HepG2 (cell line): ENCODE measurements around the gene CXCL6. TPM values are rescaled to one million over a fixed set of nuclear protein-coding genes. Genes with fewer than 3 reads are reported as not detected.
A peak's percentile ranks its signal among the peaks of the same experiment; 100 is the strongest.

ENCODE experiments used
- ATAC-seq: fragments of 200-7000 bp; cut with Tn5 transposase; 3 replicates; pipeline ENCODE4 v1.9.1; 2020; ENCODE audit warnings: mild to moderate bottlenecking, moderate library complexity
- BruUV-seq: library from RNA; stranded (reverse); fragments of 400-500 nt; replicated peaks from 2 replicates; lab custom pipeline; 2021; lab: Mats Ljungman, UMichigan
- CTCF ChIA-PET: fragments of 300-600 bp; formaldehyde crosslinking; extraction: SDS; loops from one replicate; lab custom pipeline; 2021; ENCODE audit warnings: low total read pairs, inconsistent platforms, low intra/inter-chr PET ratio; lab: Yijun Ruan, JAX
- POLR2A ChIA-PET: fragments of 350-600 bp; sonication (Branson Sonifier 250); formaldehyde crosslinking; loops from one replicate; lab custom pipeline; 2020; ENCODE audit warnings: antibody characterized with exemption, inconsistent platforms; lab: Yijun Ruan, JAX
- DNase-seq: peaks from one replicate; pipeline ENCODE4 v3.0.0-alpha.2; 2015; ENCODE audit warnings: low spot score
- FAIRE-seq: peaks from 3 replicates; lab custom pipeline; 2011; peaks lifted over from hg19 to GRCh38; lab: Jason Lieb, UNC
- H2AFZ ChIP-seq: one replicate; pipeline ENCODE4 v1.6.1; 2011; ENCODE audit warnings: low read length, inconsistent platforms
- H3K27ac ChIP-seq: fragments of 300-600 bp; 3 replicates; pipeline ENCODE4 v1.8.0; 2011; ENCODE audit warnings: mixed run types, mild to moderate bottlenecking, mixed read lengths, low read length, inconsistent platforms; ENCODE audit not compliant: insufficient read depth; ENCODE audit errors: extremely low read length
- H3K27me3 ChIP-seq, 2 experiments: fragments of 200-600 bp in 1 of 2; 2 replicates in 1 of 2; 3 replicates in 1 of 2; pipeline versions ENCODE4 v1.6.0 to v1.8.0; 2011; ENCODE audit warnings: low read length in 2 of 2, mild to moderate bottlenecking in 2 of 2, moderate library complexity in 2 of 2, inconsistent platforms in 1 of 2; ENCODE audit not compliant: insufficient read depth in 2 of 2, control insufficient read depth in 1 of 2
- H3K36me3 ChIP-seq, 2 experiments: fragments of 200-600 bp in 1 of 2; replicated peaks in 1 of 2; 2 replicates in 1 of 2; 3 replicates in 1 of 2; pipeline versions ENCODE4 v1.5.1 to v1.8.0; 2011; ENCODE audit warnings: low read length in 2 of 2, inconsistent platforms in 1 of 2; ENCODE audit not compliant: insufficient read depth in 2 of 2, control insufficient read depth in 1 of 2
- H3K4me1 ChIP-seq: 2 replicates; pipeline ENCODE4 v1.5.1; 2012; ENCODE audit warnings: low read length, inconsistent platforms; ENCODE audit not compliant: insufficient read depth
- H3K4me2 ChIP-seq: 2 replicates; pipeline ENCODE4 v1.6.0; 2011; ENCODE audit warnings: low read depth, low read length, inconsistent platforms
- H3K4me3 ChIP-seq, 3 experiments: fragments of 200-600 bp in 1 of 3; sonication (generic), shearing (Covaris generic) in 1 of 3; replicated peaks in 1 of 3; 2 replicates each; pipeline ENCODE4 v1.5.1; 2011 to 2016; ENCODE audit warnings: low read length in 3 of 3, inconsistent platforms in 2 of 3, low read depth in 2 of 3, mild to moderate bottlenecking in 2 of 3, control low read depth in 1 of 3, mixed read lengths in 1 of 3; ENCODE audit not compliant: insufficient read depth in 1 of 3
- H3K79me2 ChIP-seq: one replicate; pipeline ENCODE4 v1.6.1; 2011; ENCODE audit warnings: low read length, inconsistent platforms; ENCODE audit not compliant: insufficient read depth
- H3K9ac ChIP-seq: 2 replicates; pipeline ENCODE4 v1.6.0; 2011; ENCODE audit warnings: mild to moderate bottlenecking, low read depth, low read length, inconsistent platforms; ENCODE audit not compliant: insufficient read depth
- H3K9me3 ChIP-seq: 2 replicates; pipeline ENCODE4 v1.5.1; 2012; ENCODE audit warnings: mild to moderate bottlenecking, low read length
- H4K20me1 ChIP-seq: 2 replicates; pipeline ENCODE4 v1.6.0; 2011; ENCODE audit warnings: inconsistent platforms, mild to moderate bottlenecking, low read length, moderate library complexity; ENCODE audit not compliant: insufficient read depth
- HMG20A ChIP-seq: IDR thresholded peaks from 2 replicates; pipeline ENCODE4 v1.6.1; 2016; ENCODE audit warnings: borderline replicate concordance
- HNRNPK ChIP-seq: fragments of 200-400 bp; formaldehyde crosslinking; IDR thresholded peaks from 2 replicates; pipeline ENCODE4 v1.6.1; 2018; ENCODE audit warnings: low read length, low read depth, moderate library complexity, mild to moderate bottlenecking; ENCODE audit not compliant: poor library complexity, severe bottlenecking
- KLF13 ChIP-seq: sonication (generic); formaldehyde crosslinking; IDR thresholded peaks from 2 replicates; pipeline ENCODE4 v1.4.0; 2020; ENCODE audit warnings: mild to moderate bottlenecking, missing genetic modification reagents
- KLF6 ChIP-seq: IDR thresholded peaks from 2 replicates; pipeline ENCODE4 v1.8.0; 2016; ENCODE audit warnings: missing biosample characterization, missing genetic modification reagents
- USF2 ChIP-seq, 2 experiments: sonication (generic) in 1 of 2; formaldehyde crosslinking in 1 of 2; IDR thresholded peaks; 2 replicates each; pipeline versions ENCODE4 v1.5.1 to v1.6.1; 2011 to 2020; ENCODE audit warnings: borderline replicate concordance in 1 of 2, low read depth in 1 of 2, low read length in 1 of 2, mild to moderate bottlenecking in 1 of 2, missing genetic modification reagents in 1 of 2, moderate library complexity in 1 of 2
- ZNF143 ChIP-seq: sonication (generic); formaldehyde crosslinking; IDR thresholded peaks from 2 replicates; pipeline ENCODE4 v1.4.0; 2020; ENCODE audit warnings: missing genetic modification reagents
- ZNF235 ChIP-seq: sonication (generic); formaldehyde crosslinking; IDR thresholded peaks from 2 replicates; pipeline ENCODE4 v1.8.1; 2023; ENCODE audit warnings: mild to moderate bottlenecking, missing genetic modification reagents, borderline replicate concordance
- ZNF292 ChIP-seq: sonication (generic); formaldehyde crosslinking; IDR thresholded peaks from 2 replicates; pipeline ENCODE4 v1.8.1; 2022; ENCODE audit warnings: mild to moderate bottlenecking, low read depth, missing genetic modification reagents, borderline replicate concordance
- ZNF337 ChIP-seq: sonication (generic); formaldehyde crosslinking; IDR thresholded peaks from 2 replicates; pipeline ENCODE4 v1.5.1; 2020; ENCODE audit warnings: missing genetic modification reagents, low read depth, mild to moderate bottlenecking, borderline replicate concordance
- in situ Hi-C: cut with HindIII; loops from 2 replicates; pipeline ENCODE4 v1.10.0; 2017; ENCODE audit warnings: low pct_unique_long_range_greater_than_20kb; ENCODE audit not compliant: extremely low pct_ligation_motif_present
- intact Hi-C: fragments of 100-400 bp; cut with micrococcal nuclease; formaldehyde crosslinking; loops from one replicate; pipeline ENCODE4 v1.10.0; 2022; ENCODE audit not compliant: unreplicated experiment
- polyA plus RNA-seq, 8 experiments: library from polyadenylated mRNA; depleted of rRNA in 3 of 8; stranded (reverse) in 7 of 8; unstranded in 1 of 8; fragments of >200 nt; fragmentation: Illumina TruSeq in 4 of 8; extraction: Trizol in 4 of 8; gene quantifications; 2 replicates each; pipeline versions ENCODE4 v1.2.1 to v1.2.3, GENCODE V29; 2011 to 2016; ENCODE audit warnings: low read depth in 4 of 8, missing spikeins in 1 of 8, mixed read lengths in 1 of 8; ENCODE audit not compliant: insufficient read depth in 1 of 8
- total RNA-seq, 5 experiments: library from RNA; depleted of rRNA; stranded (reverse); fragments of >200 nt; fragmentation: Illumina TruSeq; extraction: Trizol; gene quantifications; 2 replicates each; pipeline ENCODE4 v1.2.3, GENCODE V29; 2016; ENCODE audit warnings: low read depth in 1 of 5

The CXCL6 gene
- total and polyA plus RNA-seq, 2 of the 13 experiments (the other 11 are each of a cell fraction or from before 2014, with no cell fraction given): not detected

DNA sequence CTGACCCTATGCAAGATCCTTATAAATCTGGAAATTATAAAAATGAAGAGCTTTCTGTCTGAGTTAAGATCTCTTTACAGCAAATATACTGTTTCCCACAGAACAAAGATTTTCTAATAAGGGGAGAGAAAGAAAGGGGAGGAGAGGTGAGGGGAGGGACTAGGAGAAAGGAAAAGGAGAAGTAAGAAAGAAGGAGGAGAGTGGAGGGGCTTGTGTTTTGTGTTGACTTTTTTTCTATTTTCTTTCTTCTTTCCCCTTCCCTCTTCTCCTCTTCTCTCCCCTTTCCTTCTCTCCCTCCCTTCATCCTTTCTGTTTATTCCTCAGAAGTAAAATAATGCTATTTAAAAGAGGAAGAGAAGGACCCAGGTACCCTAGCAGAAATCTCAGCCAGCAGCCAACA is 6.2 kb downstream of the CXCL6 start:
- no peaks in the 10 kb centered on the region for H3K4me1 ChIP-seq
- ATAC-seq (no peak), FAIRE-seq (no peak), DNase-seq (no peak)
- TF ChIP-seq HMG20A (CRISPR knock-in tag): no peak
- no peak for TF ChIP-seq ZNF235 (CRISPR knock-in tag)
- no peak for TF ChIP-seq KLF6 (CRISPR knock-in tag)
- peak; percentile 52 for TF ChIP-seq HNRNPK
- no peak for TF ChIP-seq ZNF292 (CRISPR knock-in tag)
- TF ChIP-seq KLF13 (CRISPR knock-in tag): no peak
- no peak for TF ChIP-seq USF2 (IDR thresholded peaks at IDR 0.05; ENCODE audit: low read depth, low read length)
- no peak for TF ChIP-seq USF2 (CRISPR knock-in tag; IDR thresholded peaks at IDR 0.05; ENCODE audit: borderline replicate concordance)
- TF ChIP-seq ZNF143 (CRISPR knock-in tag): no peak
- no peak for TF ChIP-seq ZNF337
- H3K9me3 ChIP-seq: no peaks in the 10 kb centered on the region
- no peak overlapping the region for H3K4me3 ChIP-seq
- H3K27me3 ChIP-seq: peaks cover 0 to 1% of the 10 kb centered on the region in 2 experiments; a peak in 1 of 5 replicates
- no peaks in the 10 kb centered on the region for H3K79me2 ChIP-seq
- H3K27ac ChIP-seq: no peak overlapping the region
- POLR2A ChIA-PET: no interaction called here
- in situ Hi-C loops (no loop called here), intact Hi-C loops (no loop called here)
- no peak overlapping the region for H3K9ac ChIP-seq
- H3K36me3 ChIP-seq: no peaks in the 10 kb centered on the region
- H2AFZ ChIP-seq: no peak overlapping the region
- BruUV-seq: no TSS peak
- no peak overlapping the region for H3K4me2 ChIP-seq
- H4K20me1 ChIP-seq: no peaks in the 10 kb centered on the region
- CTCF ChIA-PET: no interaction called here
